GM18870 (cell line): Measurements from ENCODE around the gene CDKN2B-AS1.
A peak's percentile ranks its signal among the peaks of the same experiment; 100 is the strongest.

Experiments
- ATAC-seq: cut with Tn5 transposase; IDR thresholded peaks from one replicate; pipeline ENCODE4 v1.9.1; 2021; ENCODE audit warnings: moderate library complexity; ENCODE audit not compliant: unreplicated experiment

The CDKN2B-AS1 gene

GRCh38 chr9:21982391-21982790 is 12.2 kb upstream of the CDKN2B-AS1 start:
- no peak for ATAC-seq

- ATAC-seq, result no peak
Measured at GRCh38 chr9:21982861-21983560, 11.6 kb upstream of the CDKN2B-AS1 start.

GRCh38 chr9:21983561-21983935 is 11.0 kb upstream of the CDKN2B-AS1 start:
- no peak for ATAC-seq

- ATAC-seq, result no peak
Measured at GRCh38 chr9:21984101-21984500, 10.5 kb upstream of the CDKN2B-AS1 start.

GRCh38 chr9:21985964-21986667 is 8.5 kb upstream of the CDKN2B-AS1 start:
- ATAC-seq, result peak; percentile 49

GRCh38 chr9:21988056-21988990 is 6.3 kb upstream of the CDKN2B-AS1 start:
- no peak for ATAC-seq

GRCh38 chr9:21989440-21990189 is 5.0 kb upstream of the CDKN2B-AS1 start:
- ATAC-seq, result no peak

- no peak for ATAC-seq
Measured at GRCh38 chr9:21991072-21991959, 3.3 kb upstream of the CDKN2B-AS1 start.

GRCh38 chr9:21993007-21993406 is 1.6 kb upstream of the CDKN2B-AS1 start:
- ATAC-seq, result no peak

- ATAC-seq, result no peak
Measured at GRCh38 chr9:21993893-21994555, 567 bp upstream of the CDKN2B-AS1 start, which contains the start of gene CDKN2A. Gene CDKN2A (minus strand): TSS chr9:21994392.

- peak; percentile 73 for ATAC-seq
Measured at GRCh38 chr9:21995006-21995665, 545 bp downstream of the CDKN2B-AS1 start.

GRCh38 chr9:21995666-21996398 is 1.2 kb downstream of the CDKN2B-AS1 start:
- ATAC-seq, result no peak

- no peak for ATAC-seq
Measured at GRCh38 chr9:21996438-21996837, 1.8 kb downstream of the CDKN2B-AS1 start.

GRCh38 chr9:21996858-21997257 is 2.3 kb downstream of the CDKN2B-AS1 start:
- no peak for ATAC-seq

- no peak for ATAC-seq
Measured at GRCh38 chr9:21997480-21997879, 2.9 kb downstream of the CDKN2B-AS1 start.

- no peak for ATAC-seq
Measured at GRCh38 chr9:21998026-21998425, 3.4 kb downstream of the CDKN2B-AS1 start.

GRCh38 chr9:22002038-22002437 is 7.4 kb downstream of the CDKN2B-AS1 start:
- ATAC-seq, result no peak
